OCI-LY7 (cell line): ENCODE data around the gene FDXR. TPM values are rescaled to one million over a fixed set of nuclear protein-coding genes. Genes with fewer than 3 reads are reported as not detected.

Experiments used
- BruUV-seq: library from RNA; stranded (reverse); fragments of 400-500 nt; replicated peaks from 2 replicates; lab custom pipeline; 2021; lab: Mats Ljungman, UMichigan
- CTCF ChIA-PET: fragments of 300-600 bp; sonication (Branson Sonifier 250); formaldehyde crosslinking; loops from one replicate; lab custom pipeline; 2022; ENCODE audit warnings: antibody characterized with exemption; ENCODE audit not compliant: unreplicated experiment; lab: Charles Lee
- POLR2A ChIA-PET: fragments of 300-600 bp; sonication (Branson Sonifier 250); formaldehyde crosslinking; loops from one replicate; lab custom pipeline; 2022; ENCODE audit warnings: antibody characterized with exemption; lab: Charles Lee
- DNase-seq: peaks from one replicate; pipeline ENCODE4 v3.0.0-alpha.2; 2015; ENCODE audit warnings: low spot score
- H2AFZ ChIP-seq: fragments of 200-600 bp; sonication (generic), shearing (Covaris generic); 2 replicates; pipeline ENCODE4 v1.6.1; 2014; ENCODE audit warnings: mild to moderate bottlenecking, antibody characterized with exemption, low read length, moderate library complexity
- H3K27ac ChIP-seq: fragments of 200-600 bp; sonication (generic); 2 replicates; pipeline ENCODE4 v1.5.1; 2014; ENCODE audit warnings: mixed run types, low read depth, mild to moderate bottlenecking, moderate library complexity, low read length, inconsistent platforms; ENCODE audit not compliant: poor library complexity, severe bottlenecking
- H3K36me3 ChIP-seq: fragments of 200-600 bp; sonication (generic); 2 replicates; pipeline ENCODE4 v1.6.1; 2014; ENCODE audit warnings: mild to moderate bottlenecking, antibody characterized with exemption, low read length, moderate library complexity, mixed read lengths; ENCODE audit not compliant: insufficient read depth
- H3K4me1 ChIP-seq: fragments of 200-600 bp; sonication (generic); 2 replicates; pipeline ENCODE4 v1.5.1; 2014; ENCODE audit warnings: mild to moderate bottlenecking, low read length; ENCODE audit not compliant: insufficient read depth, poor library complexity, severe bottlenecking
- H3K4me2 ChIP-seq: fragments of 200-600 bp; sonication (generic); 2 replicates; pipeline ENCODE4 v1.6.1; 2014; ENCODE audit warnings: mild to moderate bottlenecking, low read length
- H3K4me3 ChIP-seq: fragments of 200-600 bp; sonication (generic); 2 replicates; pipeline ENCODE4 v1.5.1; 2014; ENCODE audit warnings: mild to moderate bottlenecking, low read depth, low read length; ENCODE audit not compliant: poor library complexity, severe bottlenecking
- H3K79me2 ChIP-seq: fragments of 200-600 bp; sonication (generic); 2 replicates; pipeline ENCODE4 v1.6.1; 2016; ENCODE audit warnings: low read depth, mild to moderate bottlenecking, low read length, moderate library complexity, mixed read lengths; ENCODE audit not compliant: insufficient read depth
- H3K9me2 ChIP-seq: fragments of 200-600 bp; sonication (generic); 2 replicates; pipeline ENCODE4 v1.6.1; 2016; ENCODE audit warnings: mild to moderate bottlenecking, low read length, mixed read lengths; ENCODE audit not compliant: insufficient read depth
- H3K9me3 ChIP-seq: fragments of 200-600 bp; sonication (generic); 2 replicates; pipeline ENCODE4 v1.6.1; 2014; ENCODE audit warnings: mild to moderate bottlenecking, mixed run types, low read length, mixed read lengths
- H4K20me1 ChIP-seq: fragments of 200-600 bp; sonication (generic); 2 replicates; pipeline ENCODE4 v1.6.1; 2014; ENCODE audit warnings: mild to moderate bottlenecking, antibody characterized with exemption, low read length, moderate library complexity, mixed read lengths; ENCODE audit not compliant: insufficient read depth
- CTCF ChIP-seq: fragments of 200-600 bp; sonication (generic); conservative IDR thresholded peaks from 2 replicates; pipeline ENCODE4 v1.5.1; 2014; ENCODE audit warnings: mild to moderate bottlenecking, antibody characterized with exemption, low read length, moderate library complexity, mixed read lengths
- EZH2phosphoT487 ChIP-seq: fragments of 200-600 bp; sonication (generic); IDR thresholded peaks from 2 replicates; pipeline ENCODE4 v1.6.1; 2018; ENCODE audit warnings: low read depth, borderline replicate concordance, mild to moderate bottlenecking, mixed run types, antibody characterized with exemption, low read length, moderate library complexity, mixed read lengths
- intact Hi-C: fragments of 100-400 bp; cut with micrococcal nuclease; formaldehyde crosslinking; loops from one replicate; pipeline ENCODE4 v1.10.0; 2022; ENCODE audit not compliant: unreplicated experiment
- total RNA-seq, 2 experiments: library from RNA; depleted of rRNA in 1 of 2; stranded (reverse); fragments of >200 nt in 1 of 2; shearing (Covaris generic) in 1 of 2; gene quantifications; 2 replicates each; pipeline ENCODE4 v1.2.3, GENCODE V29; 2014 to 2022

FDXR gene
- total RNA-seq, 2 experiments from 2014 or later: 12.2 to 18.3 TPM

GRCh38 chr17:74842146-74842598, 30.6 kb downstream of the FDXR start:
- Histone ChIP-seq H2AFZ (no peak overlapping the region), H3K4me3 (no peak overlapping the region), H3K79me2 (no peaks in the 10 kb centered on the region), H3K36me3 (no peaks in the 10 kb centered on the region), H3K4me1 (peaks cover 21% of the 10 kb centered on the region), H3K9me2 (no peaks in the 10 kb centered on the region), H3K27ac (no peak overlapping the region), H3K4me2 (no peak overlapping the region), H3K9me3 (no peaks in the 10 kb centered on the region), H4K20me1 (no peaks in the 10 kb centered on the region)
- intact Hi-C loops: no loop called here
- ChIA-PET POLR2A (no interaction called here), CTCF (no interaction called here)
- DNase-seq: no peak
- TF ChIP-seq EZH2phosphoT487: no peak
- TF ChIP-seq CTCF: no peak
- no TSS peak for BruUV-seq

- no peaks in the 10 kb centered on the region for H3K9me2 ChIP-seq
- no peaks in the 10 kb centered on the region for H4K20me1 ChIP-seq
- ChIA-PET CTCF (interaction anchor here (1.0 kb wide), 1 partner anchor 9 kb away, joined by 3 read pairs; no protein-coding TSS in a partner anchor), POLR2A (interaction anchor here (1.3 kb wide), 1 partner anchor 202 kb away, joined by 4 read pairs; no protein-coding TSS in a partner anchor)
- TF ChIP-seq EZH2phosphoT487 (no peak), CTCF (no peak)
- H3K4me1 ChIP-seq: peaks cover 21% of the 10 kb centered on the region
- DNase-seq: peak; percentile 51
- peak overlapping the region; percentile 16; the same call in 1 of the 2 replicates for H2AFZ ChIP-seq
- no peaks in the 10 kb centered on the region for H3K79me2 ChIP-seq
- no peaks in the 10 kb centered on the region for H3K36me3 ChIP-seq
- no TSS peak for BruUV-seq
- no peak overlapping the region for H3K4me3 ChIP-seq
- H3K4me2 ChIP-seq: peak overlapping the region; percentile 50
- H3K27ac ChIP-seq: peak overlapping the region; percentile 6
- no peaks in the 10 kb centered on the region for H3K9me3 ChIP-seq
- intact Hi-C loops: no loop called here
Observed at GRCh38 chr17:74840989-74841666, 31.7 kb downstream of the FDXR start.
